Esophagus (tissue), 2 donors: ENCODE measurements around the gene ADCYAP1R1. TPM values are rescaled to one million over a fixed set of nuclear protein-coding genes. Genes with fewer than 3 reads are reported as not detected.

ENCODE experiments used
- H3K27ac ChIP-seq, 2 donors: one replicate each; pipeline ENCODE4 v1.5.1; 2013; ENCODE audit warnings: low read depth in 2 of 2, mild to moderate bottlenecking in 2 of 2, inconsistent platforms in 1 of 2, low read length in 1 of 2, moderate library complexity in 1 of 2
- H3K27me3 ChIP-seq, 2 donors: one replicate each; pipeline ENCODE4 v1.6.1; 2013; ENCODE audit warnings: low read length in 2 of 2, control low read depth in 1 of 2, mild to moderate bottlenecking in 1 of 2; ENCODE audit not compliant: insufficient read depth in 2 of 2, control insufficient read depth in 1 of 2
- H3K36me3 ChIP-seq, 2 donors: one replicate each; pipeline ENCODE4 v1.6.1; 2013; ENCODE audit warnings: low read length in 1 of 2; ENCODE audit not compliant: control insufficient read depth in 2 of 2, insufficient read depth in 2 of 2
- H3K4me1 ChIP-seq, 2 donors: one replicate each; pipeline ENCODE4 v1.6.1; 2013; ENCODE audit warnings: low read length in 1 of 2; ENCODE audit not compliant: control insufficient read depth in 2 of 2, insufficient read depth in 2 of 2
- H3K4me3 ChIP-seq, 2 donors: one replicate each; pipeline ENCODE4 v1.5.1; 2013; ENCODE audit warnings: low read length in 2 of 2, mild to moderate bottlenecking in 2 of 2, low read depth in 1 of 2, moderate library complexity in 1 of 2
- H3K9me3 ChIP-seq, 2 donors: one replicate each; pipeline ENCODE4 v1.6.1; 2013; ENCODE audit warnings: mild to moderate bottlenecking in 2 of 2, low read depth in 1 of 2, low read length in 1 of 2, moderate library complexity in 1 of 2; ENCODE audit not compliant: control insufficient read depth in 2 of 2, insufficient read depth in 1 of 2
- WGBS, 2 donors: extraction: QIAGEN DNeasy Blood & Tissue Kit; methylation state at CpG; one replicate each; pipeline ENCODE4 v1.1.7; 2013; 5-methylcytosine and 5-hydroxymethylcytosine counted together
- polyA plus RNA-seq, 2 donors: library from polyadenylated mRNA; stranded (reverse); fragments of 200-250 nt; gene quantifications; one replicate each; pipeline ENCODE4 v1.2.3, GENCODE V29; 2013
- donor health status: healthy with polysubstance abuse.
- donor health status: Bipolar disorder and iron deficiency.

The ADCYAP1R1 gene
- polyA plus RNA-seq, 2 donors, result 0.11 to 0.12 TPM

DNA sequence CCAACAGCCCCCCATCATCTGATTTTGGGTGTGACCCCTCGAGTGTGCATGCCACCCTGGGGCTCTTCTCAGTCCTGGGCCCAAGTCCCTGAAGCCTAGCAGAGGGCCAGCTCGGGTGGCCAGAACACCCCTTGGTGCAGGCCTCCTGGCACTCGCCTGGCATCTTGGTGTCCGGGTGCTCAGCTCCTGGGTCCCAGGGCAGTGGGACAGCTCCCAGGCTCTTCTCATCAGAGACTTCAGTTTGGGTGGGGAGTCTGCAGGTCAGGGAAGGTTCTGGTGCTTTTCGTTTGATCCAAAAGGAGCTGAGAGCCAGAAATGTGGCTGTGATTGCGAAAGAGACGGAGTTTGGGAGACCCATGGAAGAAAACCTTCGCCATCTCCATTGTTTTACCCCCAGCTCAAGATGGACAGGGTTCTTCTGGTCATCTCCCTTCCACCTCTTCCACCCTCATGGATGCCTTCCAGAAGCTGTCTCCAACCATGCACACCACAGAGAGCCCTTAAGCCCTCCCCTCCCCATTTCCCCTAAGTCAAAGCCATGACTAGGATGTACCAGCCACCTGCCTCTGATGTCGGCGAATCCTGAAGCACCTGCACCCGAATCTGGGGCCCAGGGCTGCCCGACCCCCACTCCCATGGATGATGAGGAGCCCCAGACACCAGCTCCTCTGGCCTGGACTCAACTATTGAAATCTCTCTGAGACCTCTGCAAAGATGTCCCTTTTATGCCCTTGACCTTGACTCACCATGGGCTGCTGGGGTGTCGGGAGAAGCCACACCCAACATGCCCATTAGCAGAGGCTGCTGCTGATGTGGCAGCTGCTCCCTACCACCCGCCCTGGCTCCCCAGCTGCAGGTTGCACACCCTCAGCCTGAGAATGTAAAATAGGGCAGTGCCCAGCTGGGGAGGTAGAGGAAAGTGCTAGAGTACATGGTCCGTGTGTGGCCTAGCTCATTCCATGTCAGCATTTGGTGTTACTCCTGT lies 55.3 kb downstream of the ADCYAP1R1 start:
- Histone ChIP-seq H3K27me3 (no peaks in the 10 kb centered on the region), H3K4me1 (no peaks in the 10 kb centered on the region), H3K4me3 (no peak overlapping the region), H3K27ac (no peak overlapping the region), H3K9me3 (no peaks in the 10 kb centered on the region), H3K36me3 (no peaks in the 10 kb centered on the region)
- 81 to 86% methylated on average over 15 of the region's 15 CpGs for WGBS, 2 donors

DNA sequence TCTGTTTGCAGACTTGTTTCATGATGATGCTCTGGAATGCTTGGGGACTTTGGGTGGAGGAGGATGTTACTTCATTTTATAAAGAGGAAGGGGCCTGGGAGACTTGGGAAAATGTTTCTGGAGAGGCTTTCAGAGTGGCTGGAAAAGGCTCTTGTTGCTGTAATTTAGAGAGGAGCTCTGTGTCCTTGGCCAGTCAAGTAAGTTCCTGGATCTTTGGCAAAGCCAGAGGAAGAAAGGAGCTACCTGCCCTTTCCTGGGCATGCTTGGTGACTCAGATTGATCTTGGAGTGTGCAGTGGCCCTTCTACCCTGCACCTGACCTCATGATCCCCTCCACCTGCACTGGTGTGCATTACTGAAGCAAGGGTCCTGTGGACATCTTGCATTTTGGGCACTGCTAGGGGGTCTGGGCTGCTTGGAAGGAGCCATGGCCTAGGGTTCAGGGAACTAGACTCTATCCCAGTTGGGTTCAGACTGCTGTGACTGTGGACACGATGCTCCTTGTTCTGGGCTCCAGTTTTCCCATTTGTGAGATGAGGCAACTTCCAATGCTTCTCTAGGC lies 56.1 kb downstream of the ADCYAP1R1 start:
- H3K4me1 ChIP-seq, result no peaks in the 10 kb centered on the region
- WGBS, 2 donors, result 68% methylated on average over 1 of the region's 1 CpG

GRCh38 chr7:31109751-31110150 lies 57.6 kb downstream of the ADCYAP1R1 start:
- H3K36me3 ChIP-seq, result no peaks in the 10 kb centered on the region
- no peak overlapping the region for H3K27ac ChIP-seq
- H3K4me3 ChIP-seq, result no peak overlapping the region
- no peaks in the 10 kb centered on the region for H3K27me3 ChIP-seq
- 83 to 92% methylated on average over 3 of the region's 3 CpGs for WGBS, 2 donors
- no peaks in the 10 kb centered on the region for H3K4me1 ChIP-seq
- H3K9me3 ChIP-seq, result no peaks in the 10 kb centered on the region

More for the DNA sequence above, 56.1 kb downstream of the ADCYAP1R1 start:
- Histone ChIP-seq H3K9me3 (no peaks in the 10 kb centered on the region), H3K4me3 (no peak overlapping the region), H3K27me3 (no peaks in the 10 kb centered on the region), H3K36me3 (no peaks in the 10 kb centered on the region), H3K27ac (no peak overlapping the region)

DNA sequence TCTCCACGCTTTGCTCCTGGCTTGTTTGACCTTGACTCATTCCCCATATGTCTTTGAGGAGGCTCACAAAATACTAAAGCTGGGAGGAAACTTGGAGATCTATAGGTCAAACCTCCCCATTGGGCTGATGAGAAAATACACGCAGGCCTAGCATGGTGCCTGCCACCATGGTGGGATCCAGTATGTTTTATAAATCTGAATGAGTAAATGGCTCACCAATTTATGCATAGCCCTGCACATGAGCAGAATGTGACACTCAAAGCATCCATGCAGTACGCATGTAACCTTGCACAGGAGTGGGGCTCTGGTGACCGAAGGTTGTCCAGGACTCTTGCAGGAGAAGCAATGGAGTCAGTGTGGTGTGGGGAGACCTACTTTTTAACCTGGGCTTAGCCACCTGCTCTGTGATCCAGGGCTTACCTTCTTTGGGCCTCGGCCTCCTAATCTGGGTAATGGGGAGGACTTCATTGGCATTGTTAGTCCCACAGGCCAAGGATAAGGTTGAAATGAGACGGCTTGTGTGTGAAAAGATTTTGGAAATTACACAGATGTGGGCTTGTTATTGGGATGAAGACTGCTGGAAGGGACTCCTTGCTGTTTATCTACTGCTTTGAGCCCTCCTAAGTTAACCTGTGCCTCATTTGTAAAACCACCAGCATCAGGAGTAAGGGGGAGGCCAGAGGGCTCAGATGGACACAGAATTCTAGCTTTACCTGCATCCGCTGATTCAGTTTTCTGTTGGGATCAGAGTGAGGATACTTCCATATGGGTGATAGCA lies 58.4 kb downstream of the ADCYAP1R1 start:
- WGBS, 2 donors, result 89 to 90% methylated on average over 7 of the region's 7 CpGs
- Histone ChIP-seq H3K36me3 (no peaks in the 10 kb centered on the region), H3K9me3 (no peaks in the 10 kb centered on the region), H3K4me1 (no peaks in the 10 kb centered on the region), H3K27me3 (no peaks in the 10 kb centered on the region), H3K4me3 (no peak overlapping the region), H3K27ac (no peak overlapping the region)

- H3K36me3 ChIP-seq, result no peaks in the 10 kb centered on the region
- no peak overlapping the region for H3K27ac ChIP-seq
- no peaks in the 10 kb centered on the region for H3K4me1 ChIP-seq
- no peak overlapping the region for H3K4me3 ChIP-seq
- H3K27me3 ChIP-seq, result no peaks in the 10 kb centered on the region
- no peaks in the 10 kb centered on the region for H3K9me3 ChIP-seq
These were observed 59.0 kb downstream of the ADCYAP1R1 start for GRCh38 chr7:31111109-31111451.

GRCh38 chr7:31113660-31114059 lies 61.6 kb downstream of the ADCYAP1R1 start:
- no peaks in the 10 kb centered on the region for H3K36me3 ChIP-seq
- no peak overlapping the region for H3K27ac ChIP-seq
- H3K4me1 ChIP-seq, result no peaks in the 10 kb centered on the region
- no peaks in the 10 kb centered on the region for H3K27me3 ChIP-seq
- H3K4me3 ChIP-seq, result no peak overlapping the region
- WGBS, 2 donors, result 28 to 29% methylated on average over 1 of the region's 1 CpG
- H3K9me3 ChIP-seq, result no peaks in the 10 kb centered on the region

GRCh38 chr7:31114593-31115343 lies 62.7 kb downstream of the ADCYAP1R1 start:
- Histone ChIP-seq H3K27me3 (no peaks in the 10 kb centered on the region), H3K36me3 (no peaks in the 10 kb centered on the region), H3K9me3 (no peaks in the 10 kb centered on the region), H3K27ac (no peak overlapping the region), H3K4me1 (no peaks in the 10 kb centered on the region), H3K4me3 (no peak overlapping the region)
- WGBS, 2 donors, result 93 to 94% methylated on average over 1 of the region's 1 CpG

- no peak overlapping the region for H3K27ac ChIP-seq
- 55 to 60% methylated on average over 3 of the region's 3 CpGs for WGBS, 2 donors
- no peak overlapping the region for H3K4me3 ChIP-seq
- H3K36me3 ChIP-seq, result no peaks in the 10 kb centered on the region
- H3K27me3 ChIP-seq, result no peaks in the 10 kb centered on the region
- H3K4me1 ChIP-seq, result no peaks in the 10 kb centered on the region
- peaks cover 0 to 2% of the 10 kb centered on the region in 2 donors for H3K9me3 ChIP-seq
These were observed 64.5 kb downstream of the ADCYAP1R1 start for GRCh38 chr7:31116615-31117014.

DNA sequence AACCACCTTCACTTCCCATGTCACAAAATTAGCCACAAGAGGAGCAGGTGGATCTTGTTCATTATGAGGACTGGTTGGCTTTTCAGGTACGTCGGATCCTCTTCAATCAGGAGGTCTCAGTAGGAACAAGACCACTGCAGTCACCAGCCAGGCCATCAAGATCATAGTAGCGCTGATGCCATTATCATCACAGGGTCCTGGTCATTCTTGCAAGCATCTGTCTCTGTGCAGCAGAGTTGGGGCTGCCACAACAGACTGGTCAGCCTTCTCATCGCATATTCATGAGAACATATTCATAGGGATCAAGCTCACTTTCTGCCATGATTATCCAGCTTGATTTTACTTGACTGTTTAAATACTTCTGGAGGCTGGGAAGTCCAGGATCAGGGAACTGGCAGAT lies 67.1 kb downstream of the ADCYAP1R1 start:
- Histone ChIP-seq H3K36me3 (no peaks in the 10 kb centered on the region), H3K4me3 (no peak overlapping the region), H3K9me3 (peaks cover 0 to 2% of the 10 kb centered on the region in 2 donors), H3K27me3 (no peaks in the 10 kb centered on the region), H3K4me1 (no peaks in the 10 kb centered on the region), H3K27ac (no peak overlapping the region)
- 86 to 91% methylated on average over 4 of the region's 4 CpGs for WGBS, 2 donors
